ENCODE measurements around the gene SPSB3. TPM values are rescaled to one million over a fixed set of nuclear protein-coding genes. Genes with fewer than 3 reads are reported as not detected.

SPSB3 gene
- total and polyA plus RNA-seq, 2 of the 13 experiments (the other 11 are each of a cell fraction or from before 2014, with no cell fraction given) = 13.2 to 21.9 TPM

DNA sequence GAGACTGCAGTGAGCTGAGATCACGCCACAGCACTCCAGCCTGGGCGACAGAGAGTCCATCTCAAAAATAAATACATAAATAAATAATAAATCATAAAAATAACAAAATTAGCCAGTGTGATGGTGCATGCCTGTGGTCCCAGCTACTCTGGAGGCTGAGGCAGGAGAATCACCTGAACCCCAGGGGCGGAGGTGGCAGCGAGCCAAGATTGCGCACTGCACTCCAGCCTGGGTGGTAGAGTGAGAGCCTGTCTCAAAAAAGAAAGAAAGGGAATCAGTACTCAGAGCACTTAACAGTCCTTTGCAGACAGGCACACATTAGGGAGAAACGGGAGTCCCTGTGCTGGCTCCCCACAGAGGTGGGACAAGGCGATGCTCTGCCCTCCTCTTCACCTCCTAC, 51.3 kb downstream of the SPSB3 start:
- FAIRE-seq (no peak), ATAC-seq (no peak), DNase-seq (ENCODE audit: low spot score) (no peak)
- TF ChIP-seq ZSCAN31 (CRISPR knock-in tag; IDR thresholded peaks at IDR 0.05; ENCODE audit: low read depth) (no peak), MLLT10 (CRISPR knock-in tag; IDR thresholded peaks at IDR 0.05) (no peak), RAD51 (IDR thresholded peaks at IDR 0.05; ENCODE audit: borderline replicate concordance) (no peak), ZKSCAN1 (IDR thresholded peaks at IDR 0.05; ENCODE audit: low read length) (no peak), ADNP (CRISPR knock-in tag; IDR thresholded peaks at IDR 0.05) (no peak), ZNF644 (CRISPR knock-in tag; IDR thresholded peaks at IDR 0.05; ENCODE audit: low read depth) (no peak), ARID2 (CRISPR knock-in tag; IDR thresholded peaks at IDR 0.05; ENCODE audit: borderline replicate concordance) (no peak), REXO4 (CRISPR knock-in tag; IDR thresholded peaks at IDR 0.05; ENCODE audit: borderline replicate concordance) (no peak)
- TF ChIP-seq, protein P1, sequence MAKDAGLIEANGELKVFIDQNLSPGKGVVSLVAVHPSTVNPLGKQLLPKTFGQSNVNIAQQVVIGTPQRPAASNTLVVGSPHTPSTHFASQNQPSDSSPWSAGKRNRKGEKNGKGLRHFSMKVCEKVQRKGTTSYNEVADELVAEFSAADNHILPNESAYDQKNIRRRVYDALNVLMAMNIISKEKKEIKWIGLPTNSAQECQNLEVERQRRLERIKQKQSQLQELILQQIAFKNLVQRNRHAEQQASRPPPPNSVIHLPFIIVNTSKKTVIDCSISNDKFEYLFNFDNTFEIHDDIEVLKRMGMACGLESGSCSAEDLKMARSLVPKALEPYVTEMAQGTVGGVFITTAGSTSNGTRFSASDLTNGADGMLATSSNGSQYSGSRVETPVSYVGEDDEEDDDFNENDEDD (CRISPR knock-in tag; IDR thresholded peaks at IDR 0.05; ENCODE audit: borderline replicate concordance) = no peak
- H3K4me1 ChIP-seq (ENCODE audit: insufficient read depth, low read length) = no peaks in the 10 kb centered on the region
- no peaks in the 10 kb centered on the region for H4K20me1 ChIP-seq (ENCODE audit: insufficient read depth, low read length)
- no peaks in the 10 kb centered on the region; a peak in 1 of 5 replicates for H3K27me3 ChIP-seq (ENCODE audit: control insufficient read depth in 1 of 2, insufficient read depth in 2 of 2, low read length in 2 of 2)
- no peak overlapping the region for H3K27ac ChIP-seq (ENCODE audit: extremely low read length, insufficient read depth, low read length)
- WGBS (ENCODE audit: low lambda C conversion rate) = 98% methylated on average over 6 of the region's 7 CpGs
- in situ Hi-C loops (cut with HindIII; ENCODE audit: extremely low pct_ligation_motif_present, low pct_unique_long_range_greater_than_20kb) (no loop called here), intact Hi-C loops (cut with micrococcal nuclease; ENCODE audit: unreplicated experiment) (no loop called here)
- H3K79me2 ChIP-seq (ENCODE audit: insufficient read depth, low read length) = no peaks in the 10 kb centered on the region
- no peak overlapping the region for H2AFZ ChIP-seq (ENCODE audit: low read length)
- H3K9me3 ChIP-seq (ENCODE audit: low read length) = peaks cover 9% of the 10 kb centered on the region
- peaks cover 35 to 56% of the 10 kb centered on the region in 2 experiments; a peak in 4 of 5 replicates for H3K36me3 ChIP-seq (replicated peaks in 1 of 2; ENCODE audit: control insufficient read depth in 1 of 2, insufficient read depth in 2 of 2, low read length in 2 of 2)
- CTCF ChIA-PET (ENCODE audit: low intra/inter-chr PET ratio, low total read pairs) = no interaction called here
- H3K4me3 ChIP-seq (replicated peaks in 1 of 3; ENCODE audit: insufficient read depth in 1 of 3, low read depth in 2 of 3, low read length in 3 of 3) = no peak overlapping the region
- TSS peak; percentile 35 for BruUV-seq (replicated peaks)
- H3K4me2 ChIP-seq (ENCODE audit: low read depth, low read length) = no peak overlapping the region
- POLR2A ChIA-PET = no interaction called here
- no peak overlapping the region for H3K9ac ChIP-seq (ENCODE audit: insufficient read depth, low read depth, low read length)

DNA sequence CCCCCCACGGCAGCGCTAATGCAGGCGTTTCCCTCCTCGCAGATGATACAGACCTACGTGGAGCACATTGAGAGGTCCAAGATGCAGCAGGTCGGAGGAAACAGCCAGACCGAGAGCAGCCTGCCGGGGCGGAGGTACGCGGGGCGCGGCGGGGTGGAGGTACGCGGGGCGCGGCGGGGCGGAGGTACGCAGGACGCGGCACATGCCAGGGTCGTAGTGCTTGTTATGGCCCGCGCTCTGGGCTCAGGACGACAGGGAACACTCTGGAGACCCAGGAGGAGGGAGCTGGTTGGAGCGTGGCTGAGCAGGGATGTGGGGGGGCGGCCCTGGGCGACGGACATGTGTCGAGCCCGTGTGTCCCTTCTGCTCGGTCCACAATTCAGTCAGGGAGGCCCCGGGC, 52.9 kb downstream of the SPSB3 start:
- Histone ChIP-seq H3K4me1 (ENCODE audit: insufficient read depth, low read length) (no peaks in the 10 kb centered on the region), H3K27me3 (ENCODE audit: control insufficient read depth in 1 of 2, insufficient read depth in 2 of 2, low read length in 2 of 2) (no peaks in the 10 kb centered on the region; a peak in 1 of 5 replicates), H3K4me3 (replicated peaks in 1 of 3; ENCODE audit: insufficient read depth in 1 of 3, low read depth in 2 of 3, low read length in 3 of 3) (no peak overlapping the region), H3K27ac (ENCODE audit: extremely low read length, insufficient read depth, low read length) (no peak overlapping the region), H2AFZ (ENCODE audit: low read length) (no peak overlapping the region), H3K9me3 (ENCODE audit: low read length) (no peaks in the 10 kb centered on the region), H4K20me1 (ENCODE audit: insufficient read depth, low read length) (no peaks in the 10 kb centered on the region), H3K36me3 (replicated peaks in 1 of 2; ENCODE audit: control insufficient read depth in 1 of 2, insufficient read depth in 2 of 2, low read length in 2 of 2) (peaks cover 34 to 64% of the 10 kb centered on the region in 2 experiments; a peak in 4 of 5 replicates), H3K9ac (ENCODE audit: insufficient read depth, low read depth, low read length) (no peak overlapping the region), H3K4me2 (ENCODE audit: low read depth, low read length) (no peak overlapping the region), H3K79me2 (ENCODE audit: insufficient read depth, low read length) (no peaks in the 10 kb centered on the region)
- DNase-seq (ENCODE audit: low spot score) (no peak), ATAC-seq (no peak), FAIRE-seq (no peak)
- CTCF ChIA-PET (ENCODE audit: low intra/inter-chr PET ratio, low total read pairs) = no interaction called here
- POLR2A ChIA-PET = interaction anchor here (0.9 kb wide), 1 partner anchor 24 kb away, joined by 3 read pairs; the partner anchor contains the start of gene MAPK8IP3
- BruUV-seq (replicated peaks) = no TSS peak
- in situ Hi-C loops (cut with HindIII; ENCODE audit: extremely low pct_ligation_motif_present, low pct_unique_long_range_greater_than_20kb) = no loop called here
- 96% methylated on average over 34 of the region's 35 CpGs for WGBS (ENCODE audit: low lambda C conversion rate)
- no peak for TF ChIP-seq ZNF33A (CRISPR knock-in tag; IDR thresholded peaks at IDR 0.05; ENCODE audit: borderline replicate concordance)
- no peak for TF ChIP-seq PTBP1 (IDR thresholded peaks at IDR 0.05; ENCODE audit: low read depth, low read length, poor library complexity, severe bottlenecking)
- TF ChIP-seq ZNF382 (CRISPR knock-in tag; IDR thresholded peaks at IDR 0.05; ENCODE audit: borderline replicate concordance) = no peak
- TF ChIP-seq XRCC5 (optimal IDR thresholded peaks at IDR 0.05; ENCODE audit: low read length) = no peak
- TF ChIP-seq, protein P2, sequence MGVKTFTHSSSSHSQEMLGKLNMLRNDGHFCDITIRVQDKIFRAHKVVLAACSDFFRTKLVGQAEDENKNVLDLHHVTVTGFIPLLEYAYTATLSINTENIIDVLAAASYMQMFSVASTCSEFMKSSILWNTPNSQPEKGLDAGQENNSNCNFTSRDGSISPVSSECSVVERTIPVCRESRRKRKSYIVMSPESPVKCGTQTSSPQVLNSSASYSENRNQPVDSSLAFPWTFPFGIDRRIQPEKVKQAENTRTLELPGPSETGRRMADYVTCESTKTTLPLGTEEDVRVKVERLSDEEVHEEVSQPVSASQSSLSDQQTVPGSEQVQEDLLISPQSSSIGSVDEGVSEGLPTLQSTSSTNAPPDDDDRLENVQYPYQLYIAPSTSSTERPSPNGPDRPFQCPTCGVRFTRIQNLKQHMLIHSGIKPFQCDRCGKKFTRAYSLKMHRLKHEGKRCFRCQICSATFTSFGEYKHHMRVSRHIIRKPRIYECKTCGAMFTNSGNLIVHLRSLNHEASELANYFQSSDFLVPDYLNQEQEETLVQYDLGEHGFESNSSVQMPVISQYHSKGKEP (CRISPR knock-in tag; IDR thresholded peaks at IDR 0.05) = no peak
- TF ChIP-seq, protein P3, sequence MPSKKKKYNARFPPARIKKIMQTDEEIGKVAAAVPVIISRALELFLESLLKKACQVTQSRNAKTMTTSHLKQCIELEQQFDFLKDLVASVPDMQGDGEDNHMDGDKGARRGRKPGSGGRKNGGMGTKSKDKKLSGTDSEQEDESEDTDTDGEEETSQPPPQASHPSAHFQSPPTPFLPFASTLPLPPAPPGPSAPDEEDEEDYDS (CRISPR knock-in tag; IDR thresholded peaks at IDR 0.05) = no peak
- intact Hi-C loops (cut with micrococcal nuclease; ENCODE audit: unreplicated experiment) = no loop called here

Data from HepG2 (cell line).